Liver (tissue), 3 donors: ENCODE results near the gene KRTAP5-1.

Source experiments
- CTCF ChIP-seq: fragments of 150-350 bp; IDR thresholded peaks from 2 replicates; pipeline ENCODE4 v1.5.1; 2017; ENCODE audit warnings: improper control_type of control experiment, low read depth, low read length; ENCODE audit not compliant: missing input control
- JUND ChIP-seq, 2 donors: IDR thresholded peaks; 2 replicates each; pipeline ENCODE4 v1.6.1; 2016; ENCODE audit warnings: antibody characterized with exemption in 2 of 2
- MAX ChIP-seq: IDR thresholded peaks from 2 replicates; pipeline ENCODE4 v1.6.1; 2016; ENCODE audit warnings: antibody characterized with exemption
- RAD21 ChIP-seq, 2 donors: IDR thresholded peaks; 2 replicates each; pipeline ENCODE4 v1.6.1; 2016; ENCODE audit warnings: antibody characterized with exemption in 2 of 2, mild to moderate bottlenecking in 2 of 2
- REST ChIP-seq: IDR thresholded peaks from 2 replicates; pipeline ENCODE4 v1.6.1; 2016; ENCODE audit warnings: antibody characterized with exemption, mild to moderate bottlenecking
- donor health status: healthy.
- donor health status: healthy.

GRCh38 chr11:1603629-1604028 is 18.5 kb upstream of the KRTAP5-1 start:
- no peak for TF ChIP-seq CTCF
- no peak for TF ChIP-seq RAD21 (IDR thresholded peaks at IDR 0.05)
- no peak for TF ChIP-seq REST
- no peak for TF ChIP-seq MAX
- no peak for TF ChIP-seq JUND (IDR thresholded peaks at IDR 0.05)
